Adipocyte (in vitro differentiated cells): ENCODE data around the gene SLC22A3.

Experiments used
- DNase-seq: peaks from one replicate; pipeline ENCODE4 v3.0.0-alpha.2; 2015; ENCODE audit warnings: low read depth
- H3K27me3 ChIP-seq: replicated peaks from 2 replicates; pipeline ENCODE4 v1.7.0; 2013; ENCODE audit warnings: mild to moderate bottlenecking, low read length, moderate library complexity; ENCODE audit not compliant: control insufficient read depth, insufficient read depth
- H3K36me3 ChIP-seq: 2 replicates; pipeline ENCODE4 v1.7.0; 2013; ENCODE audit warnings: low read length, mild to moderate bottlenecking, moderate library complexity; ENCODE audit not compliant: control insufficient read depth, insufficient read depth, severe bottlenecking
- H3K4me1 ChIP-seq: 2 replicates; pipeline ENCODE4 v1.7.0; 2013; ENCODE audit warnings: mild to moderate bottlenecking, low read length, moderate library complexity; ENCODE audit not compliant: control insufficient read depth, insufficient read depth
- H3K4me3 ChIP-seq: 2 replicates; pipeline ENCODE4 v1.7.0; 2013; ENCODE audit warnings: mild to moderate bottlenecking, low read length, moderate library complexity
- H3K9ac ChIP-seq: 2 replicates; pipeline ENCODE4 v1.7.0; 2013; ENCODE audit warnings: mild to moderate bottlenecking, low read length, moderate library complexity
- H3K9me3 ChIP-seq: 2 replicates; pipeline ENCODE4 v1.7.0; 2013; ENCODE audit warnings: mild to moderate bottlenecking, low read length, moderate library complexity; ENCODE audit not compliant: control insufficient read depth

SLC22A3 gene

DNA sequence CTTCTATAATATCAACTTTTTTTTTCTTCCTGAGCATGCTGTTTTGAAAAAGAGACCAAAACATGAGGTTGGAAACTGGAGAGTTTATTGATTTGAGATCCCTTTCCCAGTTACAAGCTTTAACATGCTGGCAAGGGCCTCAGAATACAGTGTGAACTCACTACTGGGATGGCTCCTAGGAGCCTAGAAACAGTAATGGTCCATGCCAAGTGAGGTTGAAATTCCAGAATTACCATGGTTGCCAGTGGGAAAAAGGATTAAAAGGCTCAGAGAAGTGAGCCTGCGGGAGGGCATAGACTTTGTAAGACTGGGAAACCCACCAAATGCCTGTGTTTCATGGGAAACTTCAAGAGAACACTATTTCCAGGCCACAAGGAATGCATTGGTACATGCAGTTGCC lies 28.9 kb upstream of the SLC22A3 start:
- no peaks in the 10 kb centered on the region for H3K27me3 ChIP-seq
- no peaks in the 10 kb centered on the region for H3K36me3 ChIP-seq
- H3K4me1 ChIP-seq: no peaks in the 10 kb centered on the region
- no peak for DNase-seq
- H3K9ac ChIP-seq: no peak overlapping the region
- peaks cover 19% of the 10 kb centered on the region for H3K9me3 ChIP-seq
- H3K4me3 ChIP-seq: no peak overlapping the region

DNA sequence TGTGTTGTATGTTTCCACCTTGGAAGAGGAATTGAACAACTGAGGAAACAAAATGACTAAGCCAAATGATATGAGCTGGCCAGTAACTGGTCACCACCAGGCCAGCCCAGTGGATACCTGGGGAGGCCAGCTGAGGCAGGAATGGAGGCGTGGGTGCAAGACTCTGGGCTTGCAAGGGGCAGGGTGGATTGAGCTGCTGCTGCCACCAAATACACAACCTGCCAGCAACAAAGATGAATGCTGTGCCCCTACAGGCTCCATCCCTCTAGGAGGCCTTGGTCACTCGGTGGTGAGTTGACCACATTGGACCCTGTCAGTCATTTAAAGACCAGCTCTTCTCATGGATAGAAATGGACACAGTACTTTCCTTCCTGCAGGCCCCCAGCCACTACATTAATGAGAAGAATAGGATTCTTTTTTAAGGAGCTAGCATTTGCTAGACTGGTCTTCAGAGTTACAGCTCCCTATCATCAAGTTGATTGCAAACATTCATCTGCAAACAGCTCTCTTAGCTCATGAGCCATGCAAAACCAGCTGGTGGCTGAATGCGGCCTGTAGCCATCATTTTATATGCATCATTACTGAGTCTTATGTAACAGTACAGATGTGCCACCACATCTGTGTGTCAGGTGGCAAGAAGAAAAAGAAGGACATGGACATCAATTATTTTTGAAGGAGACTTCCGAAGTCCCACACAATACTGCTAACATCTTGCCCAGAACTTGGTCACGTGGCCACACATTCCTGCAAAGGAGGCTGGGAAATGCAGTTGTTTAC lies 26.3 kb upstream of the SLC22A3 start:
- H3K4me3 ChIP-seq: no peak overlapping the region

DNA sequence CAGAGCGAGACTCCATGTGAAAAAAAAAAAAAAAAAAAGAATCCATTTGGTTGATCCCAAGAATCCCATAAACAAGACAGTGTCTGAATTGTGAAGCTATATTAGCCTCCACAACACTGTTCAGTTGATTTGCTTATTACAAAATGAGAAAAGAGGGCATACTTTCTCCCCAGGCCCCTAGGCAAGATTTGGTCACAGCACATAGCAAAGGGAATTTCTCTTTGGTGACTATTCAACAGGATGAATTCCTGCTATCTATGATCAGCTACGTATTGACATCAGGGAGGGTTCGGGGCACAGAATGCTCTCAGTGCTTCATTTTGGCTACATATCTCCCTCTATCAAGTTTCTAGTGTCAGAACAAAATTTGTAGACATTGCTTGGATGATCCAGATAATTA lies 20.2 kb upstream of the SLC22A3 start:
- no peak overlapping the region for H3K4me3 ChIP-seq
- H3K27me3 ChIP-seq: peaks cover 29% of the 10 kb centered on the region
- no peaks in the 10 kb centered on the region for H3K36me3 ChIP-seq
- no peak overlapping the region for H3K9ac ChIP-seq
- H3K9me3 ChIP-seq: peaks cover 3% of the 10 kb centered on the region
- DNase-seq: peak; percentile 6
- no peaks in the 10 kb centered on the region for H3K4me1 ChIP-seq

More for the DNA sequence above, 26.3 kb upstream of the SLC22A3 start:
- no peak for DNase-seq
- H3K27me3 ChIP-seq: no peaks in the 10 kb centered on the region
- no peak overlapping the region for H3K9ac ChIP-seq
- peaks cover 22% of the 10 kb centered on the region for H3K9me3 ChIP-seq
- no peaks in the 10 kb centered on the region for H3K36me3 ChIP-seq
- no peaks in the 10 kb centered on the region for H3K4me1 ChIP-seq

DNA sequence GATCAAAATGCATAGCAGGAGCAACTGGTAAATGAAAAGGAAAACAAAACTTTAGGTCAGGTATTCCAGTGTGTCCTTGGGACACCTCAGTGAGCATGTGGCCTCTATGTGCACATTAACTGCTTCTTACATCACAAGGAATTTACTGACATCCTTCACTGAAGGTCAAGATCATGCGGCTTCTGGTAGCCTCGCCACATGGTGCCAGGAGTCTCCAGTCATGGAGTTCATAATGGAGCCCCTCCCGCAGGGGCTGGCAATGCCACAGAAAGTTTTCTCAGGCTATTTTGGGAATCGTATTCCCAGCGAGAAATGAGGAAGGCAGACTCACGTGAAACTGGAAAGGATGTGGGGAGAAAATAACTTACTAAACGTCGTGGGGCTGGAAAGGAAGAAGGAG lies 19.7 kb upstream of the SLC22A3 start:
- no peak for DNase-seq
- Histone ChIP-seq H3K4me1 (no peaks in the 10 kb centered on the region), H3K9me3 (peaks cover 3% of the 10 kb centered on the region), H3K9ac (no peak overlapping the region), H3K4me3 (no peak overlapping the region), H3K36me3 (no peaks in the 10 kb centered on the region), H3K27me3 (peaks cover 30% of the 10 kb centered on the region)

DNA sequence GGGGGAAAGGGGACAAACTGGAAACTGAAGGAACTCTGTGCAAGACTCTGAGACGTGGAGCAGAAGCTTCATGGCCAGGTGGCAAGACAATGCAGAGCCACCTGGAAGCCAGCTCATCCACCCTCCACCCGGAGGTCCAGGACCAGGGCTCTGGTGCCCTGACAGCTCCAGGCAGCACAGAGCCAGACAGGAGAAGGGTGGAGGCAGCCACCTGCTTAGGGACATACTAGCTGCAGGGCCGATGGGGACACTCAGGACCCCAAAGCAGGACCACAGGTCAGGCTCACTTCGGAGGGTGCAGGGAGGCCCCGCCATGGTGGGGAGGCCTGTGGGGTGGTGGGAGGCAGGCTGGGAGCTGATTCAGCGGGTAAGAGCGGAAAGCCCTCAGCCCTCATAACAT lies 19.0 kb upstream of the SLC22A3 start:
- Histone ChIP-seq H3K36me3 (no peaks in the 10 kb centered on the region), H3K27me3 (peaks cover 30% of the 10 kb centered on the region), H3K9me3 (peaks cover 3% of the 10 kb centered on the region), H3K4me3 (no peak overlapping the region), H3K4me1 (no peaks in the 10 kb centered on the region), H3K9ac (no peak overlapping the region)
- no peak for DNase-seq

DNA sequence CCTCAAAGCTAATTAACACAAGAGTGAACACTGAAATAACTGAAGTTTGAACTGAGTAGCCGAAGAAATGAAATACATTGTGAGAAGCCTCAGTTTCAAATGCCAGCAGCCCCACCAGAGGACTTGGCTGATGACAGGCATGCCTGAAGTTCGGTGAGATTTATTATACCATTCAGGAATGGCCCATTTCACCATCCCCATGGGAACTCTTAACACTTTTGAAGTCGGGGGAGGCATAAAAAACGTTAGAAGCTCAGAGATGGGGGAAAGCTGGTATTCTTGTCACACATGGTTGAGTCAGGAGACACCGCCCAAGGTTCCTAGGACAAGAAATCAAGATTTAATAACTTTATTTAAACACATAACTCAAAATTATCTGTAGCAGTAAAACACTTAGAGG lies 17.6 kb upstream of the SLC22A3 start:
- H3K9ac ChIP-seq: no peak overlapping the region

DNA sequence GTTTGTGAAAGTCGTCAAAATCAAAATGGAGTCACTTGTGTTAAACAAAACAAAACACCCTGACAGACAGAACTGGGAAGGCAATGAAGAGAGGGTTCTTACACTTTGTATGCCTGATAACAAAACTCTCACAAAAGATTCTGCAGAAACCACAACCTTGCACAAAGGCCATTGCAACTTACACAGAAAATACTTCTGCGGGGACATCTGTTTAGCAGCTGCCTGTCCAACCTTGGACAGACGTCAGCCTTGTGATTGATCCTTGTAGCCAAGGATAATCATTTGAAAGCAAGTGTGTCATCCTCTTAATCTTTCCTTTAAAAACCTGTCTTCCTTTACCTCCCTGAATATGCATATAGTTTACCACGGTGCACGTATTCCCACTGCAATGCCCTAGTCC lies 17.0 kb upstream of the SLC22A3 start:
- Histone ChIP-seq H3K27me3 (peaks cover 30% of the 10 kb centered on the region), H3K4me3 (no peak overlapping the region), H3K9ac (no peak overlapping the region), H3K36me3 (no peaks in the 10 kb centered on the region), H3K9me3 (no peaks in the 10 kb centered on the region), H3K4me1 (no peaks in the 10 kb centered on the region)
- DNase-seq: no peak

More for the DNA sequence above, 17.6 kb upstream of the SLC22A3 start:
- H3K4me3 ChIP-seq: no peak overlapping the region
- H3K36me3 ChIP-seq: no peaks in the 10 kb centered on the region
- no peaks in the 10 kb centered on the region for H3K4me1 ChIP-seq
- no peaks in the 10 kb centered on the region for H3K9me3 ChIP-seq
- no peak for DNase-seq
- peaks cover 30% of the 10 kb centered on the region for H3K27me3 ChIP-seq

DNA sequence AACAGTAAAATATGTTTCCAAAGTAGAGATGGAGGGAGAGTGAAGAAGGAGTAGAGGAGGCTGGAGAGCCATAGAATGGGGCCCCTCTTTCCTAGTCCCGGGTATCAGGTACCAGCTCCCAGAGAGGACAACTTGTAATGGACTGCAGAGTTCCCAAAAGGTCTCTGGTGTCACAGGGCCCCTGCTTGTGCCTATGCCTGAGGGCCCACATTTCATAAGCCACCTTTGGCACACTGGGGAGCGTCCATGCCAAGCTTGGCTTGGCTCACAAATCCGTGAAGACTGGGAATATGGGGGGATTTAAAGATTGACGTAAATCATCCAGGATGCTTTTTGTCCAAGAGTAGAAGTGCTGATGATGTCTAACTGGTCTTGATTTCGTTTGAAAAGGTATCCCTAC lies 16.4 kb upstream of the SLC22A3 start:
- no peaks in the 10 kb centered on the region for H3K4me1 ChIP-seq
- no peaks in the 10 kb centered on the region for H3K36me3 ChIP-seq
- no peak overlapping the region for H3K4me3 ChIP-seq
- peaks cover 30% of the 10 kb centered on the region for H3K27me3 ChIP-seq
- DNase-seq: no peak
- H3K9me3 ChIP-seq: no peaks in the 10 kb centered on the region
- H3K9ac ChIP-seq: no peak overlapping the region

DNA sequence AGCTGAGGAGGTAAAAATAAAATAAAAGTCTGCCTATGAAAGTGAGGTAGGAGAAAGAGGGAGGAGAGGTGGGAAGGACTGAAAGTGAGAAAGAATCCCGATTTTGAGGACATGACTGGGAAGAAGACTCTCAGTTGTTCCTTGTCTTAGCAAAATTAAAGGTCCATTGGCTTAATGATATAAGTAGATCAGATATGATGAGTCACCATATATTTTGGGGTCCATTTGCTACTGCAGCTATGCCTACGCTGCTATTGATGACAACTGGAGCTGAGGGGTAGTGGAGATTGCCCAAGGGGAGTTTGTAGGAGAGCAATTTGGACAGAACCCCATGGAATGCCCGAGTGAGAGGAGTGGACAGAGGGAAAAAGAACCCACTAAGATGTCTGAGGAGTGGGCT lies 15.1 kb upstream of the SLC22A3 start:
- Histone ChIP-seq H3K36me3 (no peaks in the 10 kb centered on the region), H3K27me3 (peaks cover 30% of the 10 kb centered on the region), H3K9ac (no peak overlapping the region), H3K9me3 (no peaks in the 10 kb centered on the region), H3K4me3 (no peak overlapping the region), H3K4me1 (no peaks in the 10 kb centered on the region)
- no peak for DNase-seq

DNA sequence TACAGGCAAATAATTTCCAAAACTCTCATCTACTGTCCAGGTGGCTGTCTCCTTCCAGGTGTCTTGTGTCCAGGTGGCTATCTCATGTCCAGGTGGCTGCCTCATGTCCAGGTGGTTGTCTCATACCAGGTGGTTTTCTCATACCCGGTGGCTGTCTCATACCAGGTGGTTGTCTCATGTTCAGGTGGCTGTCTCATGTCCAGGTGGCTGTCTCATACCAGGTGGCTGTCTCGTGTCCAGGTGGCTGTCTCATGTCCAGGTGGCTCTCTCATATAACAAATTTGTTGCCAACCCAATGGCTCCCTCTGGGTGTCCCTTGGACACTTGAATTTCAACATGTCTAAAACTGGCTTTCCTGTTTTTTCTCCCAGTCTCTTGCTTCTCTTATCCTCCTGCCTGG lies 14.3 kb upstream of the SLC22A3 start:
- no peak for DNase-seq
- H3K27me3 ChIP-seq: peaks cover 30% of the 10 kb centered on the region
- no peak overlapping the region for H3K9ac ChIP-seq
- H3K36me3 ChIP-seq: no peaks in the 10 kb centered on the region
- H3K9me3 ChIP-seq: no peaks in the 10 kb centered on the region
- no peak overlapping the region for H3K4me3 ChIP-seq
- H3K4me1 ChIP-seq: no peaks in the 10 kb centered on the region

DNA sequence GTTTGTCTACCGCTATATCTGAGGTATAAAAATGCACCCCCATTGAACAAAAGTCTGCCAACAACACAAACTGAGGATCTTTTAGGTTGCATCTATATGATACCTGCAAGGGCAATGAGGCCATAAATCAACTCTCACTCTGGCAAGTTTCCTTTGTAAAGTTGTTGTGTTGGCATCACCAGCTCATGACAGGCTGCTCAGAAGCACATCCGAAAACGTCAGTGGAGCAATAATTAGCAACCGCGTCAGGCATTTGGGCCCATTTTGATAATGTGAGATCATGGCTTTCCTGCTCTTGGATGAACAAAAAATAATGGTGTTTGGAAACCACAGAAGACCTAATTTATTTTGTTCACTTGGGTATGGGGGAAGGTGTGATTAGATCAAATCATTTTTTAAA lies 12.0 kb upstream of the SLC22A3 start:
- no peak for DNase-seq
- Histone ChIP-seq H3K9ac (no peak overlapping the region), H3K36me3 (no peaks in the 10 kb centered on the region), H3K9me3 (no peaks in the 10 kb centered on the region), H3K4me1 (no peaks in the 10 kb centered on the region), H3K27me3 (peaks cover 19% of the 10 kb centered on the region), H3K4me3 (no peak overlapping the region)

DNA sequence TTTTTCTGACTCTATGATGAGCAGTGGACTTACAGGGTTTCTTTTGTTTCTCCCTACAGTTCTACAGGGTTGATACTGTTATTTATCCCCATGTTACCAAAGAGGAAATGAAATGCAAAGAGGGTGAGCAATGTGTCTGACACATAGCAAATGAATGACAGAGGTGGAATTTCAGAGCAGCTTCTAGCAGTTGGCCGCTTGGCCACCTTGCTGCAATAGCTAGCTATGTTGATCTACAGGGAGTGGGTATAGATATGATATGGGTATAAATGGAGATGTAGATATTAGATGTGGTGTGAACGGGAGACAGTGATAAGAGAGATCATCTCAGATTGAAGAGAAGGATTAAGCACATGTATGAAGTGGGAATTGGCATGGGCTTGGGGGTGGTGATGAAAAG lies 10.9 kb upstream of the SLC22A3 start:
- Histone ChIP-seq H3K4me1 (no peaks in the 10 kb centered on the region), H3K4me3 (no peak overlapping the region), H3K9ac (no peak overlapping the region), H3K36me3 (no peaks in the 10 kb centered on the region), H3K27me3 (peaks cover 8% of the 10 kb centered on the region), H3K9me3 (no peaks in the 10 kb centered on the region)
- peak; percentile 6 for DNase-seq
